ENCODE data around the gene ARHGAP42. TPM values are rescaled to one million over a fixed set of nuclear protein-coding genes. Genes with fewer than 3 reads are reported as not detected.

The ARHGAP42 gene
- total and polyA plus RNA-seq, 10 donors: 3.5 to 31.0 (median 19.6) TPM

DNA sequence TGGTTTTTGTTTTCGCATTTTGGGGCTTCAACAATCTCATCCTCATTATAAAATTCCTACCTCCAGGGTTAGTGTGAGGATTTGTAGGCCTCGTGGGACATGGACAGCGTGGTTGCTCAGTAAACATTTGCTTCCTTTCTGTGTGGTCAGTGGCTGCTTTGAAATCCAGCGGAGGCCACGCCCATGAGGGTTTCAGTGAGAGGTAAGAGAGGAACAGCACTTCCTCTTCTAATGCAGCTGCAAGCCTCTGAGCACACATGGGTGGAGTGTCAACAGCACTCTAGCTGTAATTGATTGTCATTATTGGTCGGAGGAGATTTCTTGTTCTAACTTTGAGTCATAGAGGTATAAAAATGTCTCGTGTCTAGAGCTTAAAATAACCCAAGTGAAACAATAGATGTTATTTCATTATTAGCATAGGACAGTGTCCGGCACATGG lies 6.0 kb upstream of the ARHGAP42 start:
- intact Hi-C loops (cut with DNase I; ENCODE audit: low total_unique reads): loop anchor here (10.0 kb wide), 1 partner anchor 174 kb away; no protein-coding TSS in a partner anchor
- H3K4me1 ChIP-seq: peaks cover 0 to 57% (median 29%) of the 10 kb centered on the region in 6 donors
- no peaks in the 10 kb centered on the region for H3K27me3 ChIP-seq (replicated peaks in 1 of 7)
- no peaks in the 10 kb centered on the region for H3K36me3 ChIP-seq
- no peak for TF ChIP-seq POLR2A (IDR thresholded peaks at IDR 0.05)
- no peak for TF ChIP-seq CTCF (IDR thresholded peaks at IDR 0.05 in 8 of 11, conservative IDR thresholded peaks at IDR 0.05 in 3 of 11)
- TF ChIP-seq POLR2AphosphoS5 (IDR thresholded peaks at IDR 0.05): peak in 1 of 3 donors; percentile 51
- H3K27ac ChIP-seq: peak overlapping the region in 6 of 8 donors; percentile 2 to 79 (median 51)
- DNase-seq: peak; percentile 90
- H3K4me3 ChIP-seq: no peak overlapping the region
- no peaks in the 10 kb centered on the region for H3K9me3 ChIP-seq
- WGBS, 5 donors: 20 to 26% (median 23%) methylated on average over 8 of the region's 8 CpGs

DNA sequence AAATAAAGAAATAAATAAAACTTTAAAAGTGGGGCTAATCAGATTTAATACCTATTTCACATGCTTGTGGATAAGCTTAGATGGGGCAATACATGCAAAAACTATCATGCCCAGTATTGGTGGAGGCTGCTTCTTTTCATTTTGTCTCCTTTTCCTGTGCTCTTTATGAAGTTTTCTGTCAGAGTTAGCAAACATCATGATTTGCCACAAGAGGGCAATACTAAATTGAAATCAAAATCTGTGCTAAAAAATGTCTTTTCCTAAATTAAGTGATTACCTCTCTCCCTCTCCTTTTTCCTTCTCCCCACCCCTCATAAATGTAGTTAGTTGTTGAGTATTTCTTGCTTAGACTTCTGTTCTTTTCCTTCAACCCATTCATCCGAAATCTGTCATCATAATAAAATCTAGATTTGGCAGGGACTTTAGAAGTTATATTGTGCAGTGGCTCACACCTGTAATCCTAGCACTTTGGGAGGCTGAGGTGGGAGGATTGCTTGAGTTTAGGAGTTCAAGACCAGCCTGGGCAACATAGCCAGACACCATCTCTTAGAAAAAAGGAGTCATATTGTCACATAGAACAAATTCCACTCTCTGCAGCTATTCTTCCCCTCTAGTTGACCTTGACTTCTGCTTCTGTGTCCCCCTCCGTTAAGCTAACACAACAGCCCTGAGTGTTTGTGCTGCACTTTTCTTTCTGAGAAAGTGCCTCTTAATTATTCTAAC lies 4.7 kb upstream of the ARHGAP42 start:
- H3K4me1 ChIP-seq: peaks cover 0 to 68% (median 36%) of the 10 kb centered on the region in 6 donors
- no peaks in the 10 kb centered on the region for H3K9me3 ChIP-seq
- H3K27me3 ChIP-seq (replicated peaks in 1 of 7): peaks cover 0 to 11% (median 0%) of the 10 kb centered on the region in 7 donors
- DNase-seq: no peak
- intact Hi-C loops (cut with DNase I; ENCODE audit: low total_unique reads): loop anchor here (10.0 kb wide), 1 partner anchor 172 kb away; no protein-coding TSS in a partner anchor
- WGBS, 5 donors: 63 to 77% (median 72%) methylated on average over 2 of the region's 2 CpGs
- TF ChIP-seq POLR2AphosphoS5 (IDR thresholded peaks at IDR 0.05): no peak
- TF ChIP-seq POLR2A (IDR thresholded peaks at IDR 0.05): no peak
- TF ChIP-seq CTCF (IDR thresholded peaks at IDR 0.05 in 8 of 11, conservative IDR thresholded peaks at IDR 0.05 in 3 of 11): peak in 10 of 11 experiments; percentile 14 to 63 (median 48)
- H3K4me3 ChIP-seq: no peak overlapping the region
- no peaks in the 10 kb centered on the region for H3K36me3 ChIP-seq
- peak overlapping the region in 1 of 8 donors; percentile 79 for H3K27ac ChIP-seq

GRCh38 chr11:100683126-100683525 lies 4.0 kb upstream of the ARHGAP42 start:
- TF ChIP-seq CTCF (IDR thresholded peaks at IDR 0.05 in 8 of 11, conservative IDR thresholded peaks at IDR 0.05 in 3 of 11) (no peak), POLR2AphosphoS5 (IDR thresholded peaks at IDR 0.05) (no peak), POLR2A (IDR thresholded peaks at IDR 0.05) (no peak)
- Histone ChIP-seq H3K27ac (no peak overlapping the region), H3K36me3 (no peaks in the 10 kb centered on the region), H3K9me3 (no peaks in the 10 kb centered on the region), H3K4me3 (no peak overlapping the region), H3K4me1 (peaks cover 0 to 73% (median 38%) of the 10 kb centered on the region in 6 donors), H3K27me3 (replicated peaks in 1 of 7) (peaks cover 0 to 16% (median 0%) of the 10 kb centered on the region in 7 donors)
- intact Hi-C loops (cut with DNase I; ENCODE audit: low total_unique reads): loop anchor here (10.0 kb wide), 1 partner anchor 172 kb away; no protein-coding TSS in a partner anchor
- no peak for DNase-seq
- 70 to 82% (median 75%) methylated on average over 3 of the region's 3 CpGs for WGBS, 5 donors

All from spleen (tissue), 11 donors.